Measurements from ENCODE around the gene CDAN1.
A peak's percentile ranks its signal among the peaks of the same experiment; 100 is the strongest.

CDAN1 gene

GRCh38 chr15:42711746-42712145, 25.2 kb downstream of the CDAN1 start:
- DNase-seq = no peak
- TF ChIP-seq GATA1 (IDR thresholded peaks at IDR 0.05; ENCODE audit: low read depth, low read length) = no peak

GRCh38 chr15:42710662-42711061, 26.3 kb downstream of the CDAN1 start:
- no peak for TF ChIP-seq GATA1 (IDR thresholded peaks at IDR 0.05; ENCODE audit: low read depth, low read length)
- no peak for TF ChIP-seq POLR2A (IDR thresholded peaks at IDR 0.05; ENCODE audit: low read length)

DNA sequence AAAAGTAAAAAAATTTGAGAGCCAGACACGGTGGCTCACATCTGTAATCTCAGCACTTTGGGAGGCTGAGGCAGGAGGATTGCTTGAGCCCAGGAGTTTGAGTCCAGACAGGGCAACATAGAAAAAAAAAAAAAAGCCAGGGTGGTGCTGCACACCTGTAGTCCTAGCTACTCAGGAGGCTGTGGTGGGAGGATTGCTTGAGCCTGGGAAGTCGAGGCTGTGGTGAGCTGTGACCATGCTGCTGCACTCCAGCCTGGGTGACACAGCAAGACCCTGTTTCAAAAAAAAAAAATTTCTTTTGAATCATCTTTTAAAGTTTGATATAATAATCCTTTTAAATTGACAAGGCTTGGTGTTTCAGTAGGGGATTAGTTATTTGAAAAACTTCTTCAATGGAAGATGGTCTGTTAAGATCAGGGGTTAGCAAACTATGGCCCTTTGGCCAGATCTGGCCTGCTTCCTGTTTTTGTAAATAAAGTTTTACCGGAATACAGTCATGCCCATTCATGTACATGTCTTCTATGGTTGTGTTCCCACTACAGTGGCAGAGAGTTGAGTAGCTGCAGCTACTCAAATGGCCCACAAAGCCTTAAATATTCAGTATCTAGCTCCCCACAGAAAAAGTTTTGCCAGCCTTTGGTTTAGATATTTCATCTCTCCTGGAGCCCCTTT, 28.9 kb downstream of the CDAN1 start:
- DNase-seq = no peak
- TF ChIP-seq GATA1 (IDR thresholded peaks at IDR 0.05; ENCODE audit: low read depth, low read length) (no peak), POLR2A (IDR thresholded peaks at IDR 0.05; ENCODE audit: low read length) (no peak)

More at GRCh38 chr15:42710662-42711061, 26.3 kb downstream of the CDAN1 start:
- DNase-seq = no peak

DNA sequence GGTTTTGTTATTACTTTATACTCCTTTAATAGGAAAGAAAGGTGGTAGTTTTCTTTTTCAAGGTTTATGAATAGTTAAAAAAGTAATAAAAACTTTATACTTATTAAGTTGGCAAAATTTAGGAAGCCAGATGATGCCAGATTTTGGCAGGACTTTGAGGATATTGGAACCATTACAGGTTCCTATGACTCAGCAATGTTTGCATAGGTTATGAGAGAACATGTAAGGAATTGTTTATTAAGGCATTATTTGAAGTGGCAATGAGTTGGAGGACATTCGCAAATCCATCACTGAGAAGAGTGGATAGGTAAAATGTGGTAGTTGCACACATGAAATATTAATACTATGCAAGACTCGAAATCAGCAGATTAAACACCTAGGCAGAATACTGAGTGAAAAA, 29.9 kb downstream of the CDAN1 start:
- DNase-seq = no peak

DNA sequence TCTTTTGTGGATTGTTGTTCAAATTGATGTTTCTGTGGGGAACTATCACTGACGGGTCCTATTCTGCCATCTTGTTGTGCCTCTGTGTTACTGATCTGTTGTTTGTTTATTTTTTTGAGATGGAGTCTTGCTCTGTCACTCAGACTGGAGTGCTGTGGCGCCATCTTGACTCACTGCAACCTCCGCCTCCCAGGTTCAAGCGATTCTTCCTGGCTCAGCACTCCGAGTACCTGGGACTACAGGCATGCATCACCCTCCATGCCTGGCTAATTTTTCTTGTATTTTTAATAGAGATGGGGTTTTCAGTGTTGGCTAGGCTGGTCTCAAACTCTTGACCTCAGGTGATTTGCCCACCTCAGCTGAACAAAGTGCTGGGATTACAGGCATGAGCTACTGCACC, 31.6 kb downstream of the CDAN1 start:
- DNase-seq = no peak
- no peak for TF ChIP-seq POLR2A (IDR thresholded peaks at IDR 0.05; ENCODE audit: low read length)
- TF ChIP-seq GATA1 (IDR thresholded peaks at IDR 0.05; ENCODE audit: low read depth, low read length) = no peak

More for the DNA sequence above, 29.9 kb downstream of the CDAN1 start:
- TF ChIP-seq POLR2A (IDR thresholded peaks at IDR 0.05; ENCODE audit: low read length) = no peak
- TF ChIP-seq GATA1 (IDR thresholded peaks at IDR 0.05; ENCODE audit: low read depth, low read length) = no peak

GRCh38 chr15:42704492-42704926, 32.4 kb downstream of the CDAN1 start:
- DNase-seq = peak; percentile 70 to 87
- no peak for TF ChIP-seq GATA1 (IDR thresholded peaks at IDR 0.05; ENCODE audit: low read depth, low read length)
- TF ChIP-seq POLR2A (IDR thresholded peaks at IDR 0.05; ENCODE audit: low read length) = no peak

- TF ChIP-seq POLR2A (IDR thresholded peaks at IDR 0.05; ENCODE audit: low read length) (no peak), GATA1 (IDR thresholded peaks at IDR 0.05; ENCODE audit: low read depth, low read length) (no peak)
Observed at GRCh38 chr15:42696626-42697025, 40.3 kb downstream of the CDAN1 start.

DNA sequence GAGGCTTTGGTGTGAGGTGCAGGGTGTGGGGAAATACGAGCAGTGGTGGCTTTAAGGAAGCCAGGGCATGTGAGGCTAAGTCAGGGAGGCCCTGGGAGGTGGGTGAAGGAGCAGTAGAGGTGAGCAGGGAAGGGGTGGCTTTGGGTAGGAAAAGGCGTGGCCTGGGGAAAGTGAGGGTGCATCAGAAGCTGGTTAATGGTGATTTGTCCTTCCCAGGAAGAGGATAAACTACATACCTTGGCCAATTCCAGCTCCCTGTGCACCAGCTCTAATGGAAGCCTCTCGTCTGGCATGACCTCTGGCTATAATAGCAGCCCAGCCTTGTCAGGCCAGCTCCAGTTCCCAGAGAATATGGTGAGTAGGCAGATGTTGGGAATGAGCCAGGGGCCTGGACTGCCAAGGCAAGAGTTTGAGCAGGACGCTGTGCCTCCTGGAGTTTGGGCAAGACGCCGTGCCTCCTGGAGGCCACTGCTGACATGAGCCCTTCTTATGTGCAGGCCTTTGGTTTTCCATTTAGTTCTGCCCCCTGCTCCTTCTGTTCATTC, 41.3 kb downstream of the CDAN1 start:
- DNase-seq = no peak
- TF ChIP-seq GATA1 (IDR thresholded peaks at IDR 0.05; ENCODE audit: low read depth, low read length) (no peak), POLR2A (IDR thresholded peaks at IDR 0.05; ENCODE audit: low read length) (no peak)

More at GRCh38 chr15:42696626-42697025, 40.3 kb downstream of the CDAN1 start:
- DNase-seq = no peak

DNA sequence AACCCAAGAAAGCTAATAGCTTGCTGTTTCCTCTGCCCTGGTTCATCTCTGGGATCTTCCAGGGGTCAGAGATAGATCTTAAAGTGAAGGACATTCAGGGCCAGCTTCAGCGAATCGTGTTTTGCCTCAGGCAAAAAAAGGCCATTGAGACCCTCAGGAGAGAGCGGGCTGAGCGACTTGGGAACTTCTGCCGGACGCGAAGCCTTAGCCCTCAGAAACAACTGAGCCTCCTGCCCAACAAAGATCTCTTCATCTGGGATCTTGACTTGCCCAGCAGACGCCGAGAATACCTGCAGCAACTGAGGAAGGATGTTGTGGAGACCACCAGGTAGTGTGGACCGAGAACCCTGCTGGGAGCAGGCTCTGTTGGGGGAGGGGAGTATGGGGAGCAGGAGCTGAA, 42.5 kb downstream of the CDAN1 start:
- TF ChIP-seq POLR2A (IDR thresholded peaks at IDR 0.05; ENCODE audit: low read length) (no peak), GATA1 (IDR thresholded peaks at IDR 0.05; ENCODE audit: low read depth, low read length) (no peak)
- no peak for DNase-seq

- DNase-seq = no peak
- no peak for TF ChIP-seq GATA1 (IDR thresholded peaks at IDR 0.05; ENCODE audit: low read depth, low read length)
- no peak for TF ChIP-seq POLR2A (IDR thresholded peaks at IDR 0.05; ENCODE audit: low read length)
Observed at GRCh38 chr15:42693942-42694341, 43.0 kb downstream of the CDAN1 start.

- DNase-seq = no peak
- TF ChIP-seq GATA1 (IDR thresholded peaks at IDR 0.05; ENCODE audit: low read depth, low read length) (no peak), POLR2A (IDR thresholded peaks at IDR 0.05; ENCODE audit: low read length) (no peak)
Observed at GRCh38 chr15:42693496-42693895, 43.4 kb downstream of the CDAN1 start.

- DNase-seq = no peak
- TF ChIP-seq GATA1 (IDR thresholded peaks at IDR 0.05; ENCODE audit: low read depth, low read length) = no peak
- TF ChIP-seq POLR2A (IDR thresholded peaks at IDR 0.05; ENCODE audit: low read length) = no peak
Observed at GRCh38 chr15:42692997-42693396, 43.9 kb downstream of the CDAN1 start.

DNA sequence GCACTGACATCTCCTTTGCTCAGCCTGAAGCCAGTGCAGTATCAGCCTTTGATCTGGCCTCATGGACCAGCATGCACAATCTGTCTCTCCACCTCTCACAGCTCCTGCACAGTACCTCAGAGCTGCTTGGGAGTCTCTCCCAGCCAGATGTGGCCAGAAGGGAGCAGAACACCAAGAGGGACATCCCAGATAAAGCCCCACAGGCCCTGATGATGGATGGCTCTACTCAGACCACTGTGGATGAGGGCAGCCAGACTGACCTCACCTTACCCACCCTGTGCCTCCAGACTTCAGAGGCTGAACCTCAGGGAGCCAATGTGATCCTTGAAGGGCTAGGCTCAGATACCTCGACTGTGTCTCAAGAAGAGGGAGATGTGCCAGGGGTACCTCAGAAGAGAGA, 44.4 kb downstream of the CDAN1 start:
- no peak for DNase-seq

DNA sequence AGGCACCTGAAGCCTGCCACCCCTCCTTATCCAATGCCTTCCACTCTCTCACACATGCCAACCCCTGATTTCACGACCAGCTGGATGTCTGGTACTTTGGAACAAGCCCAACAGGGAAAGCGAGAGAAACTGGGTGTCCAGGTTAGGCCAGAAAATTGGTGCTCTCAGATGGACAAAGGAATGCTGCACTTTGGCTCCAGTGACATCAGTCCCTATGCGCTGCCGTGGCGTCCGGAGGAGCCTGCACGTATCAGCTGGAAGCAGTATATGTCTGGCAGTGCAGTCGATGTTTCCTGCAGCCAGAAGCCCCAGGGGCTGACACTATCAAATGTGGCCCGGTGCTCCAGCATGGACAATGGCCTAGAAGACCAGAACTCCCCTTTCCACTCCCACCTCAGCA, 45.2 kb downstream of the CDAN1 start:
- DNase-seq = no peak
- TF ChIP-seq GATA1 (IDR thresholded peaks at IDR 0.05; ENCODE audit: low read depth, low read length) = no peak

More for the DNA sequence above, 44.4 kb downstream of the CDAN1 start:
- TF ChIP-seq GATA1 (IDR thresholded peaks at IDR 0.05; ENCODE audit: low read depth, low read length) (no peak), POLR2A (IDR thresholded peaks at IDR 0.05; ENCODE audit: low read length) (no peak)

GRCh38 chr15:42691308-42691707, 45.6 kb downstream of the CDAN1 start:
- TF ChIP-seq GATA1 (IDR thresholded peaks at IDR 0.05; ENCODE audit: low read depth, low read length) = no peak
- no peak for TF ChIP-seq POLR2A (IDR thresholded peaks at IDR 0.05; ENCODE audit: low read length)
- no peak for DNase-seq
